Keratinocyte (primary cell): ENCODE results near the gene SKOR1. TPM values are rescaled to one million over a fixed set of nuclear protein-coding genes. Genes with fewer than 3 reads are reported as not detected.

Experiments used
- DNase-seq: peaks from one replicate; pipeline ENCODE4 v3.0.0-alpha.2; 2011; ENCODE audit warnings: low read depth, missing footprints, low spot score
- FAIRE-seq: peaks from 2 replicates; lab custom pipeline; 2011; peaks lifted over from hg19 to GRCh38; lab: Jason Lieb, UNC
- H2AFZ ChIP-seq: 2 replicates; pipeline ENCODE4 v1.6.0; 2012; ENCODE audit warnings: low read length, control low read depth, inconsistent platforms; ENCODE audit not compliant: control insufficient read depth
- H3K27ac ChIP-seq: 2 replicates; pipeline ENCODE4 v1.5.1; 2011; ENCODE audit warnings: low read length; ENCODE audit not compliant: control insufficient read depth, insufficient read depth
- H3K27me3 ChIP-seq: 3 replicates; pipeline ENCODE4 v1.6.0; 2011; ENCODE audit warnings: low read length; ENCODE audit not compliant: control insufficient read depth, insufficient read depth; ENCODE audit errors: extremely low read depth
- H3K36me3 ChIP-seq, 2 experiments: 2 replicates in 1 of 2; 3 replicates in 1 of 2; pipeline ENCODE4 v1.5.1; 2011; ENCODE audit warnings: low read length in 2 of 2, mild to moderate bottlenecking in 1 of 2; ENCODE audit not compliant: control insufficient read depth in 2 of 2, insufficient read depth in 2 of 2; ENCODE audit errors: extremely low read depth in 1 of 2
- H3K4me1 ChIP-seq: 3 replicates; pipeline ENCODE4 v1.5.1; 2011; ENCODE audit warnings: low read length; ENCODE audit not compliant: control insufficient read depth, insufficient read depth; ENCODE audit errors: extremely low read depth
- H3K4me2 ChIP-seq: 3 replicates; pipeline ENCODE4 v1.6.0; 2011; ENCODE audit warnings: low read depth, low read length; ENCODE audit not compliant: control insufficient read depth, insufficient read depth; ENCODE audit errors: extremely low read depth
- H3K4me3 ChIP-seq, 3 experiments: fragments of 200-600 bp in 1 of 3; sonication (generic) in 1 of 3; 2 replicates in 2 of 3; 3 replicates in 1 of 3; pipeline ENCODE4 v1.5.1; 2011 to 2016; ENCODE audit warnings: low read length in 3 of 3, mild to moderate bottlenecking in 3 of 3, control low read depth in 2 of 3, inconsistent platforms in 1 of 3, low read depth in 1 of 3, mixed read lengths in 1 of 3, mixed run types in 1 of 3, moderate library complexity in 1 of 3; ENCODE audit not compliant: control insufficient read depth in 2 of 3, insufficient read depth in 2 of 3; ENCODE audit errors: extremely low read depth in 1 of 3
- H3K79me2 ChIP-seq: 2 replicates; pipeline ENCODE4 v1.6.0; 2012; ENCODE audit warnings: low read length; ENCODE audit not compliant: control insufficient read depth, insufficient read depth
- H3K9ac ChIP-seq: 3 replicates; pipeline ENCODE4 v1.6.0; 2011; ENCODE audit warnings: low read length; ENCODE audit not compliant: control insufficient read depth, insufficient read depth; ENCODE audit errors: extremely low read depth
- H3K9me1 ChIP-seq: 3 replicates; pipeline ENCODE4 v1.6.0; 2011; ENCODE audit warnings: low read length; ENCODE audit not compliant: control insufficient read depth, insufficient read depth; ENCODE audit errors: extremely low read depth
- H3K9me3 ChIP-seq: 2 replicates; pipeline ENCODE4 v1.5.1; 2012; ENCODE audit warnings: low read depth, low read length; ENCODE audit not compliant: control insufficient read depth
- H4K20me1 ChIP-seq: 3 replicates; pipeline ENCODE4 v1.6.0; 2011; ENCODE audit warnings: low read length; ENCODE audit not compliant: control insufficient read depth, insufficient read depth; ENCODE audit errors: extremely low read depth
- CTCF ChIP-seq, 3 experiments: IDR thresholded peaks in 1 of 3; conservative IDR thresholded peaks in 1 of 3; optimal IDR thresholded peaks in 1 of 3; 2 replicates in 2 of 3; 3 replicates in 1 of 3; pipeline versions ENCODE3 to v1.5.1; 2011; ENCODE audit warnings: low read length in 3 of 3, mild to moderate bottlenecking in 3 of 3, moderate library complexity in 2 of 3, control low read depth in 1 of 3, inconsistent platforms in 1 of 3; ENCODE audit not compliant: insufficient read depth in 2 of 3; ENCODE audit errors: extremely low read depth in 1 of 3
- EZH2 ChIP-seq: IDR thresholded peaks from one replicate; pipeline ENCODE4 v1.6.1; 2012; ENCODE audit warnings: inconsistent platforms, mild to moderate bottlenecking, low read length, moderate library complexity
- dilution Hi-C: fragments of 300-500 bp; cut with MboI; formaldehyde crosslinking; loops from one replicate; pipeline ENCODE4 v1.7.0; 2020; ENCODE audit warnings: low sequenced_read_pairs; ENCODE audit not compliant: extremely low pct_ligation_motif_present
- polyA plus RNA-seq, 5 experiments: library from polyadenylated mRNA; depleted of rRNA in 3 of 5; stranded (reverse) in 3 of 5; stranded (forward) in 1 of 5; unstranded in 1 of 5; fragments of >200 nt; gene quantifications; 1 replicate in 1 of 5; 2 replicates in 3 of 5; 3 replicates in 1 of 5; pipeline versions ENCODE4 v1.2.1 to v1.2.3, GENCODE V29; 2011 to 2012; ENCODE audit warnings: missing spikeins in 2 of 5, low read depth in 1 of 5, low replicate concordance in 1 of 5

SKOR1 gene
- polyA plus RNA-seq, 1 donor (not counting 4 experiments of a cell fraction or from before 2014, with no cell fraction given): 0.03 TPM

DNA sequence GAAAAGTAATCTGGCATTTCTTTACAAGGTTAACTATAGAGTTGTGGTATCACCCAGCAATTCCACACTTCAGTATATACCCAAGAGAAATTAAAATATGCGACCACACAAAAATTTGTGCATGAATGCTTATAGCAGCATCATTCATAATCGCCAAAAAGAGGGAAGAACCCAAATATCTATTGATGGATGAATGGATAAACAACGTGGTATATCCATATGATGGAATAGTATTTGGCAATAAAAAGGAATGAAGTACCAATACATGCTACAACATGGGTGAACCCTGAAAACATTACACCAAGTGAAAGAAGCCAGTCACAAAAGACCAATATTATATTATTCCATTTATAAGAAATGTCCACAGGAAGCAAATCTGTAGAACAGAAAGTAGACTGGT, 8.6 kb upstream of the SKOR1 start:
- no peaks in the 10 kb centered on the region for H3K36me3 ChIP-seq
- peaks cover 43% of the 10 kb centered on the region for H3K27me3 ChIP-seq
- H3K4me1 ChIP-seq: no peaks in the 10 kb centered on the region
- no peak overlapping the region for H3K27ac ChIP-seq
- dilution Hi-C loops: no loop called here
- no peak for FAIRE-seq
- DNase-seq: no peak
- H3K79me2 ChIP-seq: no peaks in the 10 kb centered on the region
- H4K20me1 ChIP-seq: peaks cover 3% of the 10 kb centered on the region
- no peak overlapping the region for H3K4me3 ChIP-seq
- no peak overlapping the region for H3K4me2 ChIP-seq
- H3K9me1 ChIP-seq: no peaks in the 10 kb centered on the region
- H3K9me3 ChIP-seq: no peaks in the 10 kb centered on the region
- TF ChIP-seq CTCF (optimal IDR thresholded peaks at IDR 0.05 in 1 of 3, IDR thresholded peaks at IDR 0.05 in 1 of 3, conservative IDR thresholded peaks at IDR 0.05 in 1 of 3; ENCODE audit: extremely low read depth in 1 of 3, insufficient read depth in 2 of 3, low read length in 3 of 3): no peak
- no peak for TF ChIP-seq EZH2
- no peak overlapping the region for H3K9ac ChIP-seq
- no peak overlapping the region for H2AFZ ChIP-seq

DNA sequence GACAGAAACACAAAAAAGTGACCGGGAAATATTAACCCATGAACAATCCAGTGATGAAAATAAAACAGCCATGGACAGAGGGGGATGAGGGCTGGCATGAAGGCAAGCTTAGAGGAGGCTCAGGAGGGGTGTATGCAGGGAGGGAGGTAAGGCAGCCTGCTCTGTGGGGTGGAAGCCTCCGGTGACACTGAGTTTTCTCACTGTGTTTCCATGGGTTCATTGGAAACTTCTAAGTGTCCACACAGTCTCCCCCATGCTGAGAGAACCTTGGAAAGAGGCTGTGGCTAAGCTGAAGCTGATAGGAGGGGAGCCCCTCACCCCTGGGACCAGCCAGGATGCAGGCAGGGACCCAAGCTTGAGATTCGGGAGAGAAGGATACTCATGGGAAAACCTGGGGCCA, 6.8 kb upstream of the SKOR1 start:
- no peak overlapping the region for H3K4me2 ChIP-seq
- H4K20me1 ChIP-seq: peaks cover 8% of the 10 kb centered on the region
- H3K4me1 ChIP-seq: no peaks in the 10 kb centered on the region
- no peaks in the 10 kb centered on the region for H3K9me1 ChIP-seq
- H3K36me3 ChIP-seq: no peaks in the 10 kb centered on the region
- H3K27me3 ChIP-seq: peaks cover 61% of the 10 kb centered on the region
- H3K9me3 ChIP-seq: no peaks in the 10 kb centered on the region
- no peak for DNase-seq
- H3K27ac ChIP-seq: no peak overlapping the region
- dilution Hi-C loops: no loop called here
- no peak overlapping the region for H3K9ac ChIP-seq
- no peak overlapping the region for H2AFZ ChIP-seq
- H3K79me2 ChIP-seq: no peaks in the 10 kb centered on the region
- no peak for TF ChIP-seq CTCF (optimal IDR thresholded peaks at IDR 0.05 in 1 of 3, IDR thresholded peaks at IDR 0.05 in 1 of 3, conservative IDR thresholded peaks at IDR 0.05 in 1 of 3; ENCODE audit: extremely low read depth in 1 of 3, insufficient read depth in 2 of 3, low read length in 3 of 3)
- no peak for TF ChIP-seq EZH2
- H3K4me3 ChIP-seq: no peak overlapping the region
- FAIRE-seq: no peak
